SK-N-DZ (cell line): ENCODE results near the gene PDE6C.

Experiments
- DNase-seq: peaks from one replicate; pipeline ENCODE4 v3.0.0-alpha.2; 2015; ENCODE audit warnings: low spot score

The PDE6C gene

DNA sequence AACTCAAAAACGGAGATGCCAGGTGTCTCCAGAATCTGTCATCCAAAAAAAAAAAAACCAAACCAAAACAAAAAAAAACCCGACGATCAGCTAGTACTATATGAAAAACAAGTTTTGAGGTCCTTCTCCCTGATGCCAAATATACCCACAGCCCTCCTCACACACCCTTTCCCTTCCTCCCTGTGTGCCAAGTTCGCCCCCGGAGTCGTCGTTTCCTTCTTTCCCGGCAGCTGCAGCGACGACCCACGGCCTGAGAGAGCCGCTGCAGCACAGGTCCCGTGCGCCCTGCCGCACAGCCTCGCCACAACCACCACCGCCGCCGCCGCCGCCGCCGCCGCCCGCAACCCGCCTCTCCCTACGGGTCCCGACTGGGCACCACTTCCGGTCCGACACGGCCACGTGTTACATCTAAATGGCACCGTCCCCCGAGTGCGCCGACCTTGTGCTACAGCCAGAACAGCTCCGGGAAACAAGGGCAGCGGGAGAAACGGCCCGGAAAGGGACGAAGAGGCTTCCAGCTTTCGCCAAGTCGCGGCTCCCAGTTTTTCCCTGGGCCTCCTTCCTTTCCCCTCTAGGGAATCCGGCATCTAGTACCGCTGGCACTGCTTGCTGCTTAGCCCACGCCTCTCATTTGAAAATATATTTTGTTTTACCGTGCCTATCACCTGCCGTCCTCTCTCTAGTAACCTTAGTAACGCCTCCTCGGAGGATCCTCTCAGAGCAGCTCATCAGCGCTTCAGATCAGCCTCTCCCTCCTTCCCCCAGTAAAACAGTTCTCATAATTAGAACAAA lies 90.1 kb downstream of the PDE6C start, which contains the start of gene FRA10AC1:
TSS of gene FRA10AC1 (minus strand) at position 383 of the 792 bp plus-strand sequence. CDS start 2,486 bp downstream, outside the sequence.
- DNase-seq, result peak; percentile 92

DNA sequence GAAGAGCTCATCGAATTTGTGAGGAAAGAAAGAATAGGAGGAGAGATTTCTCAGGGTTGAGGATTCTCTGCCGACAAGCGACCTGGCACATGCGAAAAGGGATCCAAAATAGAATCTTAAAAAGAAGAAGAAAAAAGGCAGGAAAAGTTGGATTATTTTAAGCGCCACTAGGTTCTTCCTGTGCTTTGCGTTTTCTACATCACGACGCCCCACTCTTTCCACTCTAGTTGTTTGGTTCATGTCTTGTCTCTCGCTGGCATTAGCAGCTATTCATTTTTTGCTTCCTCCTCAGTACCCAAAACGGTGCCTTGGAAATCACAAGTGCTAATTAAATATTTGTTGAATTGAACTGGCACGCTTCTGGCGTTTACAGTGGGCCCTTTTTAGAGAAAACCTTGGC lies 90.7 kb downstream of the PDE6C start:
- DNase-seq, result no peak

- no peak for DNase-seq
Observed at GRCh38 chr10:93703841-93704240, 91.5 kb downstream of the PDE6C start.

- no peak for DNase-seq
Observed at GRCh38 chr10:93704451-93704850, 92.1 kb downstream of the PDE6C start.

DNA sequence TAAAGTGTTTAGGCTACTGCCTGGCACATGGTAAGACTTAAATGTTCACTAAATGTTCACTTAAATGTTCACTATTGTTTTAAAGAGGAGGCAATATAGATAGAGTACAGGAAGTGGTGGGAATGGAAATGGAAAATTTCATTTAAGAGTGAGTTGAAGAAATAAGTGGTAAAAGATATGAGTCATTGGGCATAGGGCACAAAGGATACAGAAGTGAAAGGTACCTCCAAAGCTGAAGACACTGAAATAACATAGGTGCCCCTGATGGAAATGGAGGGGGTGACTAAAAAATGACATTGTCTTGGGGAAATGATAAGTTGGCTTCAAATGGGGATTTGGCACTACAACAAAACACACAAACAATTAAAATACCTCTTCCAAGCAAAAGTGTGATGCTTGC lies 95.3 kb downstream of the PDE6C start:
- DNase-seq, result no peak

GRCh38 chr10:93710333-93710909 lies 98.1 kb downstream of the PDE6C start:
- peak; percentile 78 for DNase-seq

DNA sequence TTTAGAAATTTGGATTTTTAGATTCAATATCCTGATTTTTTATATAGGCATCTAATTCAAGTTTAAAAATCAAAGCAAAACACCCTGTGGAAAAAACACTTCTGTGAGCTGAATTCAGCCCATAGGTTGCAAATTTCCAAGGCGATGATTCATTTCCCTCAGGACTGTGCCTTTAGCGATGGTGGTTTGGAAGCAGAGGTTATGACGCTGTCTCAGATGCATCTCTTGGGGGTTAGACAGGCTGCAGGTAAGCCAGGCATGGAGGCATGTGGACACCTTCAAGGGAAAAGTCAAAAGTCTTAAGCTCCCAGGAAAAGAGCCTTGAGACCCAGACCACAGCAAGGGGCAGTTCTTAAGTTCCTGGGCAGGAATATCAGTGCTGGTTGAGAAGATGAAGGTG lies 99.6 kb downstream of the PDE6C start:
- no peak for DNase-seq

GRCh38 chr10:93712593-93712992 lies 100.3 kb downstream of the PDE6C start:
- no peak for DNase-seq

DNA sequence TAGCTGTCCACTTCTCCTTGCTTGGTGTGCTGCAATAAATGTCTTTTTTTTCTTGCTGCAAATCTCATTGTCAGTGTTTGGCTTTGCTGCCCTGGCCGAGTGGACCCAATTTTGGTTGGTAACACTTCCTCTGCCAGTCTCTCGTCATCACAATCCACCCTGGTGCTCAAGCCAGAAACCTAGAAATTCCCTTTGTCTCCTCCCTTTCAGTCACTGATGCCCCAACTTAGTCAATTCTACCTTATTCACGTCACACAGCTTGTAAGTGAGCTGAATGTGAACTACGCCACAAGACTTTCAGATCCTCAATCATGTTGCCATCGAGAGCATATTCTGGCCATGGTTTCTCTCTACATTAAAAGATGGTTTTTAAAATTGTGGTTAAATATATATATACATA lies 103.0 kb downstream of the PDE6C start:
- DNase-seq, result no peak
